Thyroid gland (tissue), 4 donors: ENCODE results near the gene YTHDC2.

Experiments
- POLR2A ChIP-seq, 2 donors: fragments of 450-650 bp; IDR thresholded peaks; one replicate each; pipeline ENCODE4 v1.6.1; 2017; ENCODE audit warnings: antibody characterized with exemption in 2 of 2, mild to moderate bottlenecking in 2 of 2, moderate library complexity in 1 of 2
- TF ChIP-seq, protein P1 (sequence below), 6 experiments: fragments of 200-600 bp in 3 of 6; fragments of 450-650 bp in 3 of 6; sonication (generic) in 3 of 6; IDR thresholded peaks; one replicate each; pipeline ENCODE4 v1.5.1; 2016 to 2019; ENCODE audit warnings: antibody characterized with exemption in 6 of 6, mild to moderate bottlenecking in 2 of 6, inconsistent platforms in 1 of 6, moderate library complexity in 1 of 6

DNA sequence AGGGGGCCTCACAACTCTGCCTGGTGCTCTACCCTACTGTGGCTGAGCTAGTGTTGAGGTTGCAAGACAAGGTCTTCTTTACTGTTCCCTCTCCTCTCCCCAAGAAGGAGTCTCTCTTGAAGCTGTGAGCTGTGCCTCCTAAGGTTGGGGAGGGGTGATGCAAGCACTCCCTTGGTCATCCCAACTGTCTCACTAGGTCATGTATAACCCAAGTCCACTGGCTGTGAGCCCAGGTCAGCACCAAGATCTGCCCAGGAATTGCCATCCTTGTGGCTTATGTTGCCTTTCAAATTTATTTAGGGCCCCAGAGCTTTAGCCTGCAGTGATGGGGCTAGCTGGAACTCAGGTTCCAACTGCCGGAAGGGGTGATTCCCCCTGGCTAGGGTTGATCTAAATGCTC, 10.3 kb upstream of the YTHDC2 start:
- no peak for TF ChIP-seq POLR2A (IDR thresholded peaks at IDR 0.05)
- TF ChIP-seq, protein P1, sequence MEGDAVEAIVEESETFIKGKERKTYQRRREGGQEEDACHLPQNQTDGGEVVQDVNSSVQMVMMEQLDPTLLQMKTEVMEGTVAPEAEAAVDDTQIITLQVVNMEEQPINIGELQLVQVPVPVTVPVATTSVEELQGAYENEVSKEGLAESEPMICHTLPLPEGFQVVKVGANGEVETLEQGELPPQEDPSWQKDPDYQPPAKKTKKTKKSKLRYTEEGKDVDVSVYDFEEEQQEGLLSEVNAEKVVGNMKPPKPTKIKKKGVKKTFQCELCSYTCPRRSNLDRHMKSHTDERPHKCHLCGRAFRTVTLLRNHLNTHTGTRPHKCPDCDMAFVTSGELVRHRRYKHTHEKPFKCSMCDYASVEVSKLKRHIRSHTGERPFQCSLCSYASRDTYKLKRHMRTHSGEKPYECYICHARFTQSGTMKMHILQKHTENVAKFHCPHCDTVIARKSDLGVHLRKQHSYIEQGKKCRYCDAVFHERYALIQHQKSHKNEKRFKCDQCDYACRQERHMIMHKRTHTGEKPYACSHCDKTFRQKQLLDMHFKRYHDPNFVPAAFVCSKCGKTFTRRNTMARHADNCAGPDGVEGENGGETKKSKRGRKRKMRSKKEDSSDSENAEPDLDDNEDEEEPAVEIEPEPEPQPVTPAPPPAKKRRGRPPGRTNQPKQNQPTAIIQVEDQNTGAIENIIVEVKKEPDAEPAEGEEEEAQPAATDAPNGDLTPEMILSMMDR (IDR thresholded peaks at IDR 0.05), result no peak
